GM23248 (cell line): ENCODE measurements around the gene FBXO24. TPM values are rescaled to one million over a fixed set of nuclear protein-coding genes. Genes with fewer than 3 reads are reported as not detected.

ENCODE experiments used
- DNase-seq: peaks from one replicate; pipeline ENCODE4 v3.0.0-alpha.2; 2015
- H2AFZ ChIP-seq: fragments of 200-600 bp; sonication (generic); 2 replicates; pipeline ENCODE4 v1.6.1; 2016; ENCODE audit warnings: antibody characterized with exemption
- H3F3A ChIP-seq: fragments of 200-600 bp; sonication (generic); 2 replicates; pipeline ENCODE4 v1.6.1; 2016; ENCODE audit warnings: mild to moderate bottlenecking, antibody characterized with exemption, mixed run types; ENCODE audit not compliant: insufficient read depth
- H3K27ac ChIP-seq: fragments of 200-600 bp; sonication (generic); 2 replicates; pipeline ENCODE4 v1.5.1; 2016; ENCODE audit warnings: mild to moderate bottlenecking
- H3K27me3 ChIP-seq: fragments of 200-600 bp; sonication (generic); replicated peaks from 2 replicates; pipeline ENCODE4 v1.6.1; 2016; ENCODE audit warnings: mild to moderate bottlenecking; ENCODE audit not compliant: insufficient read depth
- H3K36me3 ChIP-seq: fragments of 200-600 bp; sonication (generic); 2 replicates; pipeline ENCODE4 v1.6.1; 2016; ENCODE audit warnings: low read depth, mild to moderate bottlenecking
- H3K4me1 ChIP-seq: fragments of 200-600 bp; sonication (generic); 2 replicates; pipeline ENCODE4 v1.6.1; 2016; ENCODE audit warnings: mild to moderate bottlenecking; ENCODE audit not compliant: insufficient read depth
- H3K4me2 ChIP-seq: fragments of 200-600 bp; sonication (generic); one replicate; pipeline ENCODE4 v1.6.1; 2016; ENCODE audit warnings: mild to moderate bottlenecking; ENCODE audit not compliant: unreplicated experiment
- H3K4me3 ChIP-seq: fragments of 200-600 bp; sonication (generic); 2 replicates; pipeline ENCODE4 v1.5.1; 2016; ENCODE audit warnings: mild to moderate bottlenecking
- H3K79me2 ChIP-seq: fragments of 200-600 bp; sonication (generic); 2 replicates; pipeline ENCODE4 v1.6.1; 2016; ENCODE audit warnings: mild to moderate bottlenecking; ENCODE audit not compliant: insufficient read depth
- H3K9ac ChIP-seq: fragments of 200-600 bp; sonication (generic); 2 replicates; pipeline ENCODE4 v1.6.1; 2016; ENCODE audit warnings: mild to moderate bottlenecking
- H3K9me2 ChIP-seq: fragments of 200-600 bp; sonication (generic); 2 replicates; pipeline ENCODE4 v1.6.1; 2016; ENCODE audit warnings: mixed run types, mild to moderate bottlenecking, moderate library complexity; ENCODE audit not compliant: insufficient read depth
- H3K9me3 ChIP-seq: fragments of 200-600 bp; sonication (generic); one replicate; pipeline ENCODE4 v1.6.1; 2017; ENCODE audit warnings: low read depth
- H4K20me1 ChIP-seq: fragments of 200-600 bp; sonication (generic); 2 replicates; pipeline ENCODE4 v1.6.0; 2016; ENCODE audit not compliant: insufficient read depth
- EZH2 ChIP-seq: fragments of 200-600 bp; sonication (generic); IDR thresholded peaks from 2 replicates; pipeline ENCODE4 v1.6.1; 2018; ENCODE audit warnings: antibody characterized with exemption, mild to moderate bottlenecking; ENCODE audit not compliant: insufficient read depth, poor library complexity, severe bottlenecking
- EZH2phosphoT487 ChIP-seq: fragments of 200-600 bp; sonication (generic); IDR thresholded peaks from 2 replicates; pipeline ENCODE4 v1.6.1; 2018; ENCODE audit warnings: antibody characterized with exemption, moderate library complexity, mild to moderate bottlenecking, low read depth; ENCODE audit not compliant: insufficient read depth
- WGBS, 2 experiments: methylation state at CpG; one replicate each; pipeline ENCODE4 v1.1.6; 2015 to 2017; ENCODE audit warnings: low lambda C conversion rate in 2 of 2, low coverage in 1 of 2; ENCODE audit errors: missing lambda C conversion rate in 2 of 2; 5-methylcytosine and 5-hydroxymethylcytosine counted together
- in situ Hi-C: fragments of 300-500 bp; cut with MboI; formaldehyde crosslinking; loops from 2 replicates; pipeline ENCODE4 v1.15.0; 2020
- polyA plus RNA-seq: library from polyadenylated mRNA; unstranded; fragments of >200 nt; fragmentation: Nextera tagmentation; extraction: Ambion mirVana; gene quantifications from 2 replicates; pipeline ENCODE4 v1.2.1, GENCODE V29; 2016
- total RNA-seq: library from RNA; depleted of rRNA; stranded (reverse); fragments of >200 nt; shearing (Covaris generic); gene quantifications from 2 replicates; pipeline ENCODE4 v1.2.3, GENCODE V29; 2014

Gene FBXO24
- total and polyA plus RNA-seq, 2 experiments from 2014 or later = 0.11 to 0.43 TPM

GRCh38 chr7:100577507-100577906, 8.6 kb upstream of the FBXO24 start:
- H3K4me3 ChIP-seq = no peak overlapping the region
- H3K9me2 ChIP-seq = no peaks in the 10 kb centered on the region
- H4K20me1 ChIP-seq = no peaks in the 10 kb centered on the region; the same call in 1 of the 2 replicates
- no peaks in the 10 kb centered on the region for H3K79me2 ChIP-seq
- no peak overlapping the region for H3K4me2 ChIP-seq
- no peaks in the 10 kb centered on the region for H3F3A ChIP-seq
- no peak overlapping the region for H3K9ac ChIP-seq
- in situ Hi-C loops = no loop called here
- H3K4me1 ChIP-seq = no peaks in the 10 kb centered on the region
- peaks cover 3% of the 10 kb centered on the region; the same call in 1 of the 2 replicates for H3K36me3 ChIP-seq
- H3K27ac ChIP-seq = no peak overlapping the region
- H2AFZ ChIP-seq = no peak overlapping the region
- no peaks in the 10 kb centered on the region for H3K27me3 ChIP-seq
- WGBS, 2 experiments = 85 to 91% methylated on average over 12 to 14 of the region's 14 CpGs
- DNase-seq = no peak
- no peaks in the 10 kb centered on the region for H3K9me3 ChIP-seq
- TF ChIP-seq EZH2 (no peak), EZH2phosphoT487 (no peak)

DNA sequence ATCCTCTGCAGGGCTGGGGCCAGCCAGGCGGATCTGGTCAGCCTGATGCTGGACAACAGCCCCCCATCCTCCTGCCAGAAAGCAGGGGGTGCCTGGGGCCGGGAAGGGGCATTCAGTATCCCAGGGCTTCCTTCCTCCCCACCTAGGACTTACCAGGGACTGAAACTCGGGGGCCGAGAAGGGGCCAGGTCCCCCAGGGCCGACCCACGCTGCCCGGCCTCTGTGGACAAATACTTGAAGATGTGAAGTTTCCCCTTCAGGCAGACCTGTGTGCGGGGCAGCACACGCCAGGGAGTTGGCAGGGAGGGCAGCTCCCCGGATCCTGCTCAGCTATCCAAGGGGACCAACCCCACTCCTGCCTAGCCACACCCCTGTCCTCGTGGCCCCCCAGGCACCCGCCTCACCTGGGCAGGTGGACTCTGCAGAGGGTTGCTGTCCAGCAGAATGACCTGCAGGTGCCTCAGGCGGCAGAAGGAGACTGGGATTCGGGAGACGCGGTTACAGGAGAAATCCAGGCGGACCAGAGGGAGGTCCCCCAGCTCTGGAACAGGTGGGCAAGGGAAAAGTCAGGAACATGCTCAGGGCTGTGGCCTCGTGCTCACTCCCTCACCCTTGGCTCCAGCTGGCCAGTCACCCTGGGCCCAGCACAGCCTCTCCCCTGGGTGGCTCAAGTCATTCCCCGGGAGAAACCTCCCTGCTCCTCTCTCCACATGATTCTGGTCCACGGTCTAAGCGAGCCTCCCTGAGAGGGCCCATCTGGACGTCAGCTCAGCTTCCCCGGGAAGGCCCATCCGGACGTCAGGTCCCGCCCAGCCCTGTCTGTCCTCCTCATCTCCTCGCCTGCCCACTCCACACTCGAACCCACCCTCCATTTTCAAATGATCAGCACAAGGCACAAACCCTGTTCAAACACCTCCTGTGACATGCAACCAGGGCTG, 7.6 kb upstream of the FBXO24 start:
- Histone ChIP-seq H3K27me3 (no peaks in the 10 kb centered on the region), H3K9me3 (no peaks in the 10 kb centered on the region), H4K20me1 (no peaks in the 10 kb centered on the region; the same call in 1 of the 2 replicates), H3F3A (no peaks in the 10 kb centered on the region), H3K9me2 (no peaks in the 10 kb centered on the region), H3K79me2 (0 out of 2 replicates have a peak, but pooled peaks cover 5% of the 10 kb centered on the region), H2AFZ (no peak overlapping the region), H3K9ac (no peak overlapping the region), H3K4me2 (no peak overlapping the region), H3K4me1 (no peaks in the 10 kb centered on the region), H3K4me3 (no peak overlapping the region), H3K36me3 (peaks cover 3% of the 10 kb centered on the region; the same call in 1 of the 2 replicates), H3K27ac (no peak overlapping the region)
- in situ Hi-C loops = no loop called here
- 93 to 95% methylated on average over 24 to 28 of the region's 28 CpGs for WGBS, 2 experiments
- DNase-seq = no peak
- TF ChIP-seq EZH2phosphoT487 = no peak
- no peak for TF ChIP-seq EZH2

- H3K36me3 ChIP-seq = peaks cover 3% of the 10 kb centered on the region; the same call in 1 of the 2 replicates
- no peaks in the 10 kb centered on the region for H3K9me2 ChIP-seq
- no peak for DNase-seq
- 91% methylated on average over 10 to 11 of the region's 11 CpGs for WGBS, 2 experiments
- no peak overlapping the region for H3K27ac ChIP-seq
- in situ Hi-C loops = no loop called here
- no peaks in the 10 kb centered on the region for H3K27me3 ChIP-seq
- no peak overlapping the region for H3K9ac ChIP-seq
- H3K79me2 ChIP-seq = peaks cover 19% of the 10 kb centered on the region
- H3K4me2 ChIP-seq = no peak overlapping the region
- no peaks in the 10 kb centered on the region; the same call in 1 of the 2 replicates for H4K20me1 ChIP-seq
- no peak overlapping the region for H2AFZ ChIP-seq
- H3K4me3 ChIP-seq = no peak overlapping the region
- H3F3A ChIP-seq = no peaks in the 10 kb centered on the region
- TF ChIP-seq EZH2 (no peak), EZH2phosphoT487 (no peak)
- 0 out of 2 replicates have a peak, but pooled peaks cover 5% of the 10 kb centered on the region for H3K4me1 ChIP-seq
- H3K9me3 ChIP-seq = no peaks in the 10 kb centered on the region
Measured at GRCh38 chr7:100580466-100581283, 5.5 kb upstream of the FBXO24 start.

DNA sequence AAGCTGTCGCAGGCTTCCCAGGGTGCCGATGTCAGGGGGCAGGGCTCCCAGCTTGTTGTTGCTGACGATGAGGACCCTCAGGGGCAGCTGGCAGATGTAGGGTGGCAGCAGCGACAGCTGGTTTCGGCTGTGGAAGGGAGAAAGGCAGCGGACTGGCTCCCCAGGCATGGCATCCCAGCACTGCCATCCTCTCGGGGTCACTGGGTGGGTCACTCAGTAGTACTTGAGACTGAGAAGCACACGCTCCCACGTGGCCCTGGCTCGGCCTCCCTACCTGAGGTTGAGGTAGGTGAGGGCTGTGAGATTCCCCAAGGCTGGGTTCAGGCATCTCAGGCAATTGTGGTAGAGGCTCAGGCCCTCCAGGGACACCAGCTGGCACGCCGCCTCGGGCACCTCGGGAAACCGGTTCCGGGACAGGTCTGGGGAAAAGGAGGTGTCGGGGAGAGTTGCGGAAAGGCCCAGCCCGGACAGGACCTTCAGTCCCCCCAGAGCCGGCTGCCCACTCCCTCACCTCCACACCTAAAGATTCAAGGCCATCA, 4.0 kb upstream of the FBXO24 start:
- WGBS, 2 experiments = 98 to 99% methylated on average over 15 to 20 of the region's 20 CpGs
- Histone ChIP-seq H3K27ac (no peak overlapping the region), H2AFZ (no peak overlapping the region), H3K4me1 (0 out of 2 replicates have a peak, but pooled peaks cover 5% of the 10 kb centered on the region), H3K9me3 (no peaks in the 10 kb centered on the region), H3K27me3 (no peaks in the 10 kb centered on the region), H3K9ac (no peak overlapping the region), H3K4me2 (no peak overlapping the region), H3K36me3 (0 out of 2 replicates have a peak, but pooled peaks cover 3% of the 10 kb centered on the region), H3F3A (no peaks in the 10 kb centered on the region), H4K20me1 (no peaks in the 10 kb centered on the region; the same call in 1 of the 2 replicates), H3K79me2 (peaks cover 20% of the 10 kb centered on the region), H3K4me3 (no peak overlapping the region), H3K9me2 (no peaks in the 10 kb centered on the region)
- DNase-seq = no peak
- TF ChIP-seq EZH2 = no peak
- TF ChIP-seq EZH2phosphoT487 = no peak
- in situ Hi-C loops = no loop called here
